ENCODE data around the gene CLEC4D. TPM values are rescaled to one million over a fixed set of nuclear protein-coding genes. Genes with fewer than 3 reads are reported as not detected.

Gene CLEC4D
- total RNA-seq, 1 experiment from 2014 or later: not detected

DNA sequence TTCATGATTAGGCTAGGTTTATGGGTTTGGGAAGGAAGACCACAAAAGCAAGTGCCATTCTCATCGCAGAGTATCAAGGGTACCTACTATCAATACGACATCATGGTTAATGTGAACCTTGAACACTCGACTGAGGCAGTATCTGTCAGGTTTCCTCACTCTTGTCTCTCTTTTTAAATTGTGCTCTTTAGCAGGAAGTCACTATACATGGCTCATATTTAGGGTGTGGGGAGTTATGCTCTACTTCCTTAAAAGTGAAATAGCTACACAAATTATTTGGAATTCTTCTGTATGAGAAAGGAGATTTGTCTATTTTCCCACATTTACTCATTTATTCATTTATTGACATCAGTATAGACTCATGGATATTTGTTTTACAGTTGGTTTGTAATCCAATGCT is 33.3 kb downstream of the CLEC4D start:
- Histone ChIP-seq H3K27me3 (ENCODE audit: insufficient read depth, low read length) (no peaks in the 10 kb centered on the region), H2AFZ (ENCODE audit: low read depth, low read length, poor library complexity, severe bottlenecking) (no peak overlapping the region), H3K4me3 (replicated peaks in 1 of 2; ENCODE audit: low read depth in 1 of 2, low read length in 2 of 2) (no peak overlapping the region), H3K36me3 (ENCODE audit: control insufficient read depth in 1 of 2, insufficient read depth in 2 of 2, low read length in 2 of 2) (no peaks in the 10 kb centered on the region), H3K27ac (ENCODE audit: low read depth, low read length) (no peak overlapping the region), H3K9ac (ENCODE audit: low read length) (no peak overlapping the region), H3K4me2 (ENCODE audit: low read length) (no peak overlapping the region), H4K20me1 (ENCODE audit: insufficient read depth) (no peaks in the 10 kb centered on the region), H3K9me2 (ENCODE audit: insufficient read depth) (no peaks in the 10 kb centered on the region), H3K4me1 (ENCODE audit: control insufficient read depth in 1 of 2, insufficient read depth in 2 of 2, low read length in 2 of 2) (no peaks in the 10 kb centered on the region), H3K79me2 (ENCODE audit: insufficient read depth, low read length) (no peaks in the 10 kb centered on the region), H3K9me3 (ENCODE audit: control insufficient read depth in 1 of 2, insufficient read depth in 1 of 2, low read depth in 1 of 2, low read length in 2 of 2) (no peaks in the 10 kb centered on the region)
- RAD21 ChIA-PET (ENCODE audit: low non-redundant PET in 1 of 2, low total read pairs in 2 of 2, uncharacterized antibody in 2 of 2, unreplicated experiment in 2 of 2): no interaction called here
- POLR2A ChIA-PET: no interaction called here
- TF ChIP-seq CBX3 (IDR thresholded peaks at IDR 0.05; ENCODE audit: low read depth) (no peak), RAD21 (IDR thresholded peaks at IDR 0.05; ENCODE audit: low read depth) (no peak), ELF1 (IDR thresholded peaks at IDR 0.05; ENCODE audit: borderline replicate concordance, low read depth) (no peak), SP1 (IDR thresholded peaks at IDR 0.05; ENCODE audit: low read depth) (no peak), TCF7L2 (IDR thresholded peaks at IDR 0.05; ENCODE audit: borderline replicate concordance, extremely low read depth, insufficient read depth, insufficient read length) (no peak)
- TF ChIP-seq, protein P1, sequence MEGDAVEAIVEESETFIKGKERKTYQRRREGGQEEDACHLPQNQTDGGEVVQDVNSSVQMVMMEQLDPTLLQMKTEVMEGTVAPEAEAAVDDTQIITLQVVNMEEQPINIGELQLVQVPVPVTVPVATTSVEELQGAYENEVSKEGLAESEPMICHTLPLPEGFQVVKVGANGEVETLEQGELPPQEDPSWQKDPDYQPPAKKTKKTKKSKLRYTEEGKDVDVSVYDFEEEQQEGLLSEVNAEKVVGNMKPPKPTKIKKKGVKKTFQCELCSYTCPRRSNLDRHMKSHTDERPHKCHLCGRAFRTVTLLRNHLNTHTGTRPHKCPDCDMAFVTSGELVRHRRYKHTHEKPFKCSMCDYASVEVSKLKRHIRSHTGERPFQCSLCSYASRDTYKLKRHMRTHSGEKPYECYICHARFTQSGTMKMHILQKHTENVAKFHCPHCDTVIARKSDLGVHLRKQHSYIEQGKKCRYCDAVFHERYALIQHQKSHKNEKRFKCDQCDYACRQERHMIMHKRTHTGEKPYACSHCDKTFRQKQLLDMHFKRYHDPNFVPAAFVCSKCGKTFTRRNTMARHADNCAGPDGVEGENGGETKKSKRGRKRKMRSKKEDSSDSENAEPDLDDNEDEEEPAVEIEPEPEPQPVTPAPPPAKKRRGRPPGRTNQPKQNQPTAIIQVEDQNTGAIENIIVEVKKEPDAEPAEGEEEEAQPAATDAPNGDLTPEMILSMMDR (IDR thresholded peaks at IDR 0.05 in 2 of 3, conservative IDR thresholded peaks at IDR 0.05 in 1 of 3; ENCODE audit: borderline replicate concordance in 1 of 3, insufficient read depth in 1 of 3, low read depth in 2 of 3, low read length in 2 of 3): no peak
- TF ChIP-seq, protein P2, sequence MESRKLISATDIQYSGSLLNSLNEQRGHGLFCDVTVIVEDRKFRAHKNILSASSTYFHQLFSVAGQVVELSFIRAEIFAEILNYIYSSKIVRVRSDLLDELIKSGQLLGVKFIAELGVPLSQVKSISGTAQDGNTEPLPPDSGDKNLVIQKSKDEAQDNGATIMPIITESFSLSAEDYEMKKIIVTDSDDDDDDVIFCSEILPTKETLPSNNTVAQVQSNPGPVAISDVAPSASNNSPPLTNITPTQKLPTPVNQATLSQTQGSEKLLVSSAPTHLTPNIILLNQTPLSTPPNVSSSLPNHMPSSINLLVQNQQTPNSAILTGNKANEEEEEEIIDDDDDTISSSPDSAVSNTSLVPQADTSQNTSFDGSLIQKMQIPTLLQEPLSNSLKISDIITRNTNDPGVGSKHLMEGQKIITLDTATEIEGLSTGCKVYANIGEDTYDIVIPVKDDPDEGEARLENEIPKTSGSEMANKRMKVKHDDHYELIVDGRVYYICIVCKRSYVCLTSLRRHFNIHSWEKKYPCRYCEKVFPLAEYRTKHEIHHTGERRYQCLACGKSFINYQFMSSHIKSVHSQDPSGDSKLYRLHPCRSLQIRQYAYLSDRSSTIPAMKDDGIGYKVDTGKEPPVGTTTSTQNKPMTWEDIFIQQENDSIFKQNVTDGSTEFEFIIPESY (IDR thresholded peaks at IDR 0.05; ENCODE audit: extremely low read depth, insufficient replicate concordance, low read length): no peak
- DNase-seq (ENCODE audit: low read depth, low spot score) (no peak), ATAC-seq (no peak)
- BruUV-seq (replicated peaks): no TSS peak
- CTCF ChIA-PET: interaction anchor here (0.6 kb wide), 1 partner anchor 111 kb away, joined by 4 read pairs; no protein-coding TSS in a partner anchor
- intact Hi-C loops (cut with micrococcal nuclease): loop anchor here (10.0 kb wide), 1 partner anchor 278 kb away; the partner anchor contains the start of gene A2ML1

Data from HCT116 (cell line).